Left colon (tissue), 2 donors: ENCODE measurements around the gene CSF2RB. TPM values are rescaled to one million over a fixed set of nuclear protein-coding genes. Genes with fewer than 3 reads are reported as not detected.

Experiments
- ATAC-seq: fragments of 200-7000 bp; cut with Tn5 transposase; one replicate; pipeline ENCODE4 v1.9.1; 2020; ENCODE audit warnings: mild to moderate bottlenecking, moderate library complexity
- DNase-seq, 2 donors: peaks; one replicate each; pipeline ENCODE4 v3.0.0-alpha.2; 2020
- intact Hi-C, 2 donors: fragments of 100-400 bp; cut with DNase I in 1 of 2; cut with micrococcal nuclease in 1 of 2; formaldehyde crosslinking; loops; one replicate each; pipeline versions ENCODE4 v1.11.2 to v1.14.0; 2022; cut with DNase I, micrococcal nuclease
- total RNA-seq, 2 donors: library from RNA; stranded (reverse); fragmentation: NEBNext Ultra II Directional; extraction: Animal tissue kit (Norgen Biotek cat#: 25700); gene quantifications; one replicate each; pipeline ENCODE4 v1.2.1, GENCODE V29; 2021
- donor health status: DM: no; HTN: no; CAD: no.
- donor health status: DM: yes; HTN: yes; CAD: no.

The CSF2RB gene
- total RNA-seq, 2 donors from 2014 or later = 2.9 to 5.6 TPM

DNA sequence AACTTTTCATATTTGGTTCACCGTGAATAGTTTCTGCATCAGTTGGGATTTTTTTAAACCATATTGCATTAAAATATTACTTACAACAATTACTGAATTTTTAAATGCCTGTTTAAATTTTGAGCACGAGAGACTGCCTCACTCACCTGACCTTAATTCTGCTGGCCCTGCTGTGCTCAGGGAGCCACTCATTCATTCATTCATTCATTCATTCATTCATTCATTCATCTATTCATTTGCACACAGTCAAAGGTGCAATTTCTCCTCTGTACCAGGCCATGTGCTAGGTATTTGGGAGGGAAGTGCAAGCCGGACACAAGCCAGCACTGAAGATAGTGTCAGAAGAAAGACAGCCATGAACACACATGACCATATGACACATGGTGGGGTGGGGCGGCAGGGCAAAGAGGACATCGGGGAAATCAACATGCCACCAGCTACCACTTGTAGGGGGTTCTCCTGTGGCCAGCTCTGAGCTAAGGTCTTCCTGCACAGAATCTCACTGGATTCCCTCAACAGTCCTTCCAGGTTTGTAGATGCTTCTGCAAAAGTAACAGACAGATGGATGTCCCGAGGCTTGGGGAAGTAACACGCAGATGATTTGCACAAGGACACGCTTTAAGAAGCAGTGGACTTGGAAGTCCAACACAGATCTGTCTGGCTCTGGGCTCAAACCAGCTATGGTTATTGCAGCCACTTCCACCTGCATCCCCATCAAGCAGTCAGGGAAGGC lies 568 bp upstream of the CSF2RB start:
- DNase-seq (peak in 1 of 2 donors; percentile 5), ATAC-seq (no peak)
- intact Hi-C loops = no loop called here

DNA sequence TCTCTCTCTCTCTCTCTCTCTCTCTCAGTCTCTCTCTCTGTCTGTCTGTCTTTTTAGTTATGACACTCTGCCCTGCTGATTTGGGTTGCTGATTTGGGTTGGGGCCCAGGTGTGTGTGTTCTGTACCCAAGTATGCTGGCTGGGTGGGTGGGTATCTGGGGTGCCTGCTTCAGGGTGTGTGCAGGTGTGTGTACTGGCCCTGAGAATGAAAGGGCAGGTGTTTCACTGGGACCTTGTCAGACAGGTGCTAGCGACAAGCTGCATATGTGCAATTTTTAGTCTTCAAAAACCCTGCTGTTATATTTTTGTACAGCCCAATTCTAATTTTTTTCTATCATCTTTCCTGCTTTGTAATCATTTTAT lies 943 bp downstream of the CSF2RB start:
- DNase-seq (no peak), ATAC-seq (no peak)
- intact Hi-C loops = no loop called here

DNA sequence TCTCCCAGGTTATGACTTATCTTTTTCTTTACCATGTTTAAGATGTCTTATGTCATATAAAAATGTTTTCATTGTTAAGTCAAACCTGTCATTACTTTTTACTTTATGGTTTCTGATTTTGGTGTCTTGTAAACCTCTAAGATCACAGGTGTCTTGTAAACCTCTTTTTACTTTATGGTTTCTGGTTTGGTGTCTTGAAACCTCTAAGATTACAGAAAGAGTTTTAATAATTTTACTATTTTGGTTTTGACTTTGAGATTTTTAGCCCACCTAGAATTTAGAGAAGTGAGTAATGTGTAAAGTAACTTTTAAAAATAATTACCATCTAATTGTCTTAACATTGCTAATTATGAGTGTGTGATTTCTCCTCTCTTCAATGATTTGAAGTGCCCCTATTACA lies 2.6 kb downstream of the CSF2RB start:
- intact Hi-C loops = no loop called here

DNA sequence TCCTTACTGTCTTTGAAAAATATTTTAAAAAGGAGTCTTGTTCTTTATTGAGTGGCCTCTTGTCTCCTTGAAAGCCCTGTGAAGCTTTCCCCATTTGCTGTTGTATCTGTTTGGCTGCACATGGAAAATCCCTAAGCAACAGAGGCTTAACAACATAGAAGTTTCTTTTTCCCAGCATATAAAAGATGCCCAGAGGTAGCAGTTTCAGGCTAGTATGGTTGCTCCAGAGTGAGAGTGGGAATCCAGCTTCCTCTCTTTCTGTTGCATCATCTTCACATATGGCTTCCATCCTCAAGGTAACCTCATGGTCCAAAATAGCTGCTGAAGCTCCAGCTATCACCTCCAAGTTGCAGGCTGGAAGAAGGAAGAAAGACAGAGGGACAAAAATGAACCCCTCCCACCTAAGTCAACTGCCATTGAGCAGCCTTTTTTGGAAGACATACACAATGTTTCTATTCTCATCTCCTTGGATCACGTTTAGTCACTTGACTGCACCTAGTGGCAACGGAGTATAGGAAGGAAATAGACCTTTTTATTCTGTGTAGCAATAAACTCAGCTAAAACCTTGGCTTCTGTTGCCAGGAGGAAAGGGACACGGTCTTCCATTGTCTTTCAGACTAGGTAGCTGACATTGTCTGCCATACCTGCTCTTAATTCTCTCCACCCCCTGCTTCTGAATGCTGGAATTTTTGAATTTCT lies 5.3 kb downstream of the CSF2RB start:
- ATAC-seq (no peak), DNase-seq (no peak)
- intact Hi-C loops = no loop called here

More for the DNA sequence above, 2.6 kb downstream of the CSF2RB start:
- ATAC-seq (no peak), DNase-seq (no peak)

DNA sequence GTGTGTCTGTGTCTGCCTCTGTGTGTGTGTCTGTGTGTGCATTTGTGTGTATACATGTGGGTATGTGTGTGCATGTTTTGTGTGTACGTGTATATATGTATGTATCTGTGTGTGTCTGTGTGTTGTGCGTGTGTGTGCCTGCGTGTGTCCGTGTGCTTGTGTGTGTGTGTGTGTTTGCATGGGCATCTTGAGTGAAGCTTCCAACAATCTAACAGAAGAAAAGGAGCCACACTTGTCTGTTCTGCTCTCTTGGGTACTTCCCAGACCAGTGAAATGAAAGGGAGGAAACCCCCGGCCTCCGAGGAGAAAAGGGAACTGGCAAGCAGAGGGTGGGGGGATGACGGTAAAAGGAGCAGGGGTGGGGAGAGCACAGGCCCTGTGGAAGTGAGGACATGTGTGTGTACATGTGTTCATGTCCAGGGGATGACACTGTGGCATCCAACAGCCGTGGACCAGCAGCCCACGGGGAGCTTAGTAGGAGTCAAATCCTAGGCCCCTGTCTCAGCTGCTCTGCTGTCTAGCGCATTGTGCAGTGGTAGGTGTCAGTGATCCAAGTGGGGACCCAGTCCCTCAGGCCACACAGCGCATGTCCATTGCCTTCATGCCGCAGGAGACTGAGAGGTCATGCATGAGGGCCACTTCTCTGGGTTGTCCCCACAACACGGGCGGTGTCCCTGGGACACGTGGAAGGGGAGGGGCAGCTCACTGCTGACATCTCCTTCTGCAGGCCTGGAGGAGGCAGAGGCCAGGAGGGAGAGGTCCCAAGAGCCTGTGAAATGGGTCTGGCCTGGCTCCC lies 8.1 kb downstream of the CSF2RB start:
- DNase-seq (no peak), ATAC-seq (no peak)
- intact Hi-C loops = no loop called here

DNA sequence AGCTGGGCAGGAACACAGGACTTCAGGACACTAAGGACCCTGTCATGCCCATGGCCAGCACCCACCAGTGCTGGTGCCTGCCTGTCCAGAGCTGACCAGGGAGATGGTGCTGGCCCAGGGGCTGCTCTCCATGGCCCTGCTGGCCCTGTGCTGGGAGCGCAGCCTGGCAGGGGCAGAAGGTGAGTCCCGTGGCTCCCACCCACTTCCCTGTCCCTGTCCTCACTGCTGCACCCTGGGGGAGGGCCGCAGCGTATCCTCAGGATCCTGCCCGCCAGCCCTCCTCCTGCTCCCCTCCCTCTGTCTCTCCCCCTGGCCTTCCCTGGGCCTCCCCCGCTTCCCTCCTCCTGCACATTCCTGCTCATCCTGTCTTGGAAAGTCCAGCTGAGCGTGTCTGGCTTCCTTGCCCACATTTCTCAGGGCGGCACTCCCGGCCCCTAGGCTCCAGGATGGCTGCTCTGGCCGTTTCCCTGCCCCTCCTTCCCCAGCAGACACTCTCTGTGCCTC lies 8.7 kb downstream of the CSF2RB start:
- intact Hi-C loops = no loop called here
- DNase-seq (no peak), ATAC-seq (no peak)

DNA sequence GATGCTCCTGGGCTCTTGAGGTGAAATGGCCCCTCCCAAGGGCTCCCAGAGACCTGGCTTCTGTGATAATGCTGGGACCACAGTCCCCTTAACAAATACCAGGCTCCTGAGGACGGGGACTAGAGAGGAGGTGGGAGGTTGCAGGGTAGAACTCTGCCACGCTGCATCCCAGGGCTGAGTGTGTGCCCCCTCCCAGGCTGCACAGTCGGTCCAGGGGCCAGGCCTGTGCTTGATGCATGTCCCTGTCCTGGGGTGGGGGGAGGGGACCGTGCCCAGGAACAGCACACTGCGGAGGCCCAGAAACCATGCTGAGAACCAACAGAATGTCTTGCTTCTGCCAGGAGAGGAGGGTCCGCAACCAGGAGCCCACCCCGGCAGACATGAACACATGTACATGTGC lies 9.3 kb downstream of the CSF2RB start:
- ATAC-seq (no peak), DNase-seq (no peak)
- intact Hi-C loops = no loop called here

DNA sequence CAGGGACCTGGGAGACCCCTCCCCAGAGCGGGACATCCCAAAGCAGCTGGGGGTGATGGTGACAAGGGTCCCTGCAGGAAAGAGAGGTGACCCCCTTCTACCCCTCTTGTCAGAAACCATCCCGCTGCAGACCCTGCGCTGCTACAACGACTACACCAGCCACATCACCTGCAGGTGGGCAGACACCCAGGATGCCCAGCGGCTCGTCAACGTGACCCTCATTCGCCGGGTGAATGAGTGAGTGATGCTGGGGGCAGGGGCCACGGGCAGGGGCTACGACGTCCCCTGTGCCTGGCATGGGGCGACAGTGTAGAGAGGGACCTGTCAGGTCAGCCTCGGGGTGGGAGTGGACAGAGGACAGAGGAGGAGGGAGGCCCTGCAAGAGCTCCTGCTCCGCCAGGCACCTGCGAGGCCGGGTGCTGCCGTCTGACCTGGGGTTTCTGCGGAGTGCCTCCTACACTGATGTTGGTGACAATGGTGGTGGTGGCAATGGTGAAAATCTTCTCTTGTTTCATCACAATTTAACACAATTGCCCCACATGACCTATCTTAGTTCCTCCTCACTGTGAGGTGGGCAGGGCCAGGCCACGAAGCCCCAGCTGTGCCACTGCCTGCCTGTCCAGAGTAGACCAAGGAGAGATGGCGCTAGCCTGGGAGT lies 9.8 kb downstream of the CSF2RB start:
- ATAC-seq = no peak
- intact Hi-C loops = no loop called here

DNA sequence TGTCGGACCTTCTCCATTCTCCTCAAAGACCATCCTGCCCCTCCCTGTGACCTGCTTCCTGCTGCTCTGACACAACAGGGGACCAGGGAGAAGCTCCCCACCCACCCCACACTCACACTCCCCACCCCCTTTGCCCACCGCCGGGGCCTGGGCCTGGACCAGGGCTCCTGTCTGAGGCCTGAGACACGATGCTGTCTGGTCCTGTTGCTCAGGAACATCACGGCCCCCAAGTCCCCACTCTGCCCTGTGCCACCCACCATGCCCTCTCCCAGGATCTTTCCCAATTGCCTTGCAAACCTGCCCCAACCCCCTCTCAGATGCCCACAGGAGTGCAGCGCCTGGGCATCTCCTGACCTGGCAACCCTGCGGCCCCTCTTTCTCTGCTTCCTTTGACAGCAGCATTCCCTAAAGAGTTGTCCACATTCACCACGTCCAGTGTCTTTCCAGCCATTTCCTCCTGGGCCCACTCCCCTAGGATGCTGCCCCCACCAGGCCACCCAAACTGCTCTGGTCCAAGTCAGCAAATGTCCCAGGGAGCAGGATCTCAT lies 10.8 kb downstream of the CSF2RB start:
- ATAC-seq = no peak
- no peak for DNase-seq
- intact Hi-C loops = no loop called here

More for the DNA sequence above, 9.8 kb downstream of the CSF2RB start:
- no peak for DNase-seq

DNA sequence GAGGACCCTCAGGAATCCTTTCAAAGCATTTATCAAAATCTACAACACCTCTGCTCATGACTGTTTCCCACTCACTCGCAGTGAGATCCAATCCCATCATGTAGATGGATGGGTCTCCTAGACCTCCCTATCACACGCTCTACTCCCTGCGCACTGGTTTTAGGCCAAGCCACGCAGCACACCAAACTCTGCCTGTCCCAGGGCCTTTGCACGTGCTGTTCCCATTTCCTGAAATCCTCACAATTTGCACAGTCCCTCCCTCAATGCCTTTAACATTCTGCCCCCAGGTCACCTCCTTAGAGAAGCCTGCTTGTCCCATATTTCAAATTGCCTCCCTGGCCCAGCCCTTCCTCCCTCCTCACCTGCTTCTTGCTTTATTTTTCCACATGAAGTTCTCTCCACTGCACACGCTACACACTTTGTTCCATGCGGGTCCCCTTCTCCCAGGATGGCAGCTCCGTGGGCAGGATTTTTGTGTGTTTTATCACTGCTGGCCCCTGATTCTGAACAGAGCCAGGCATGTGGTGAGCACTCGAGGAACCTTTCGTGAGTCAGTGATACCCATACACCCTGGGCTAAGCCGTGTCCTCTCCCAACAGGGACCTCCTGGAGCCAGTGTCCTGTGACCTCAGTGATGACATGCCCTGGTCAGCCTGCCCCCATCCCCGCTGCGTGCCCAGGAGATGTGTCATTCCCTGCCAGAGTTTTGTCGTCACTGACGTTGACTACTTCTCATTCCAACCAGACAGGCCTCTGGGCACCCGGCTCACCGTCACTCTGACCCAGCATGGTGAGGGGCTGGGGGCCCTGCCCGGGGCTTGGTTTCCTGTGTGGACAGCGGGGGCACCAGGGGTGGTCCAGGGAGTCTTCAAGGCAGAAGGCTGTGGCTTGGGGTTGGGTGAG lies 12.2 kb downstream of the CSF2RB start:
- ATAC-seq (no peak), DNase-seq (no peak)
- intact Hi-C loops = no loop called here

DNA sequence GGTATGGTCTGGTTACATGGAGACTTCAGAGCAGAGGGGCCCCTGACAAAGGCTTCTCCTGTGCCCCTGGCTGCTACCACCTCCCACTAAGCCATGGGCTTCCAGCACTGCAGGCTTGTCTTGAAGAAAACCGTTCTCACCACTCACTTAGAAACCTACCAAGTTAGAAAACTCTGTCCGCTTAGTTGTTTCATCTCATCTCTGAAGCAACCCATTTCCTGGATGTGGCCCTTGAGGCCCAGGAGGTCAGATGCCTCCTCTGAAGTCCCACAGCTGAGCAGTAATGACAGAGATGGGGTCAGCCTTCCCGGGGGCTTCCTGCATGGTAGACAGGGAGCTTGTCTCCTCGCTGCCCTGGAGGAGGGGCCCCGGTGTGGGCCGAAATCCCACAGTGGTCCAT lies 12.9 kb downstream of the CSF2RB start:
- DNase-seq (no peak), ATAC-seq (no peak)
- intact Hi-C loops = no loop called here

DNA sequence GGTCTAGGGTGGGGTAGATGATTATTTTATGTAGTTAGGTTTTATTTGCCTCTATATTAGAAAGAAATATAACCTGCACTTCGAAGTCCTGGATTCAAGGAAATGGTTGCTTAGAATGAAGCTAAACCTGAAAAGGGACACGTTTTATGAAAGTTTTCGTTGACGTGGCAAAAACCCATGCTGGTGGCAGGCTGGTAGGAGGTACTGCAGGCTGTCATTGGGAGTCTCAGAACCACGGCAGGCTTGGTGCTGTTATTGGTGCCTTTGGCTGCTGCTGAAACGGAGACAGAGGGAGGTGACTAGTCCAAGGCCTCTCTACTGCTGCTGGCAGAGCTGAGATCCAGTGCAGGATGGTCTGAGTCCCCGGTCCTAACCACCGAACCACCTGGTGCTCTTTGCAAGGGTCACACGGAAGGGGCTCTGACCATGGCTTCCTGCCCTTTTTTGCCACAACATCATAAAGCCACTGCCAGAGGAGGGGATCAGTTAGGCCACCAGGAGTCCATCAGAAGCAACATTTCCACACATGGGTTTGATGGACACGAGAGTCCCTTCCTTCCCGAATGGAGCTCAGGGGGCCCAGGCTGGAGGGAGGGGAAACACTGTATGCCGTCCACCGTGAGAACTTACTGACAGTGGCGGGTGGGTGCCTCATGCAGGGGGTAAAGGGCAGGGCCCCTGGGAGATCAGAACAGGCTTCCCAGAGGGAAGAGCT lies 13.4 kb downstream of the CSF2RB start:
- intact Hi-C loops = no loop called here
- DNase-seq = no peak
- no peak for ATAC-seq

DNA sequence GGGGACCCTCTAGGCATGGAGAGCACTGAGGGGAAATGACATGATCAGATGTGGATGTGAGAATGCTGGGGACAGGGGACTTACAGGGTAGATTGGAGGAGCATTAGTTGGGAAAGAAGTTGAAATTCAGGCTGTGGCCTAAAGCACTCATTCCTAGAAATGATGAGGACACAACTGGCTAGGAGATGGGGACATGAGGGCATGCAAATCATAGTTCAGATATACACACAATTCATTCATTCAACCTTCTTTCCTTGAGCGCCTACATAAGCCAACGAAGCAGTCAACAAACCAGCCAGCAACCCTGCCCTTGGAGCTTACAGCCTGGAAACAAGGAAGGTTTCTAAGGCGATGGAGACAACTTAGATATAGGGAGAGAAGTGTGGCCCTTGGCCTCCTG lies 14.2 kb downstream of the CSF2RB start:
- no peak for ATAC-seq
- DNase-seq = no peak
- intact Hi-C loops = no loop called here

DNA sequence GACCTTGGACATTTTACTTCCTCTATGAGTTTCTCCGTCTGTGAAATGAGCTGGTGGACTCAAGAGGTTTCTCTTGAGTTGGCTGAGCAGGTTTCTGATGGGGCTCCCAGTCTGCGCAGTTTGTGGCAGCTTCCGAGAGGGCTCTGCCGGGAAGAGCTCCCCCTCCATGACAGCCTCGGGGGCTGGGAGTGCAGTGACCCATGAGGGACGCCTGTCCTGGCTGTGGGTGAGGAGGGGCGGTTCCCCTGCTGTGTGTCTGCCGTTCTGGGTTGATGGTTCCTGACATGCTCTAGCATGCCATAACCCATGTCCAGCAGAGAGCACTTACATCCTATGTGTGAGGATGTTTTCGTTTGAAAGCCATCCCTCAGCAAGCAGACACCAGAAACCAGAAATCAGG lies 14.8 kb downstream of the CSF2RB start:
- ATAC-seq (no peak), DNase-seq (no peak)
- intact Hi-C loops = no loop called here

DNA sequence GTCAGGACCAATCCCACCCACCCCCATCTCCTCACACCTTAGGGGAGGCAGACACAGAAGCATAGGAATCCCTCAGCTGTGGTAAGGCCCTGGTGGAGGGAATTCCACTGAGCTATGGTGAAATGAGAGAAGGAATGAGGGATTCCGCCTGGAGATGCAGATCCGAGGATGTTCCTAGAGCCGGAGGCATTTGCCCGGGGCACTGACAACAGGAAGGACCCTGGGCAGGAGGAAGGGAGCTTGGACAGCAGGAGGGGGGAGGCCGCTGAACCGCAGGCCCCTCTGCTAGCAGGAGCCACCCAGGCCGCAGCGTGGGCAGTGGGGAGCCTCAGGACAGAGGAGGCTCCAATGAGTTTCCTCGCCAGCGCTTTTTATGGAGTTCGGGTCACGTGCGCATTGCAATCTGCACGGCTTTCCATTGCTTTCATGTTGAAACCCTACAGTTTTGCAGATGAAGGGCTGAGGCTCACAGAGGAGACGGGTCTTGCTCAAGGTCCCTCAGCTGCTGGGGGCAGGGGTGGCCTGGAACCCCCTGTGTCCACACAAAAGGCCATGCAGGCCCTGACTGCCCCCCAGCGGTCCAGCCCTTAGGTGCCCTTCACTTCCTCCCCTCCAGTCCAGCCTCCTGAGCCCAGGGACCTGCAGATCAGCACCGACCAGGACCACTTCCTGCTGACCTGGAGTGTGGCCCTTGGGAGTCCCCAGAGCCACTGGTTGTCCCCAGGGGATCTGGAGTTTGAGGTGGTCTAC lies 15.5 kb downstream of the CSF2RB start:
- no peak for DNase-seq
- intact Hi-C loops = no loop called here
- no peak for ATAC-seq

DNA sequence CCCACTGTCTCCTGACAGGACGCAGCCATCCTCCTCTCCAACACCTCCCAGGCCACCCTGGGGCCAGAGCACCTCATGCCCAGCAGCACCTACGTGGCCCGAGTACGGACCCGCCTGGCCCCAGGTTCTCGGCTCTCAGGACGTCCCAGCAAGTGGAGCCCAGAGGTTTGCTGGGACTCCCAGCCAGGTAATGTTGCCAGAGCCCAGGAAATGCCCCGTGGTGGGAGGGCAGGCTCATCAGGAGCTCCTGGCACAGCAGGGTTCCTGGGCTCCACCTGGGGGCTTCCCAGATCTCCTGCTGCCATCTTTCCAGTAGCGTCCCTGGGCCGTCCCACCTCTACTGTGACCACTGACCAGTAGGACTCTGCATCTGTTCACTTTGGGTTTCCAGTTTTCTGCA lies 16.2 kb downstream of the CSF2RB start:
- DNase-seq = no peak
- no peak for ATAC-seq
- intact Hi-C loops = no loop called here
